Neural cell (in vitro differentiated cells): ENCODE measurements around the gene MBD6. TPM values are rescaled to one million over a fixed set of nuclear protein-coding genes. Genes with fewer than 3 reads are reported as not detected.

ENCODE experiments used
- H2AFZ ChIP-seq: fragments of 200-600, 300-800 bp; sonication (generic), shearing (Covaris generic); 2 replicates; pipeline ENCODE4 v1.6.0; 2014; ENCODE audit warnings: low read depth, mild to moderate bottlenecking, antibody characterized with exemption, low read length, moderate library complexity
- H3F3A ChIP-seq: fragments of 200-600 bp; shearing (Covaris generic); 2 replicates; pipeline ENCODE4 v1.6.1; 2016; ENCODE audit warnings: mild to moderate bottlenecking, moderate library complexity, mixed read lengths, antibody characterized with exemption, low read length; ENCODE audit not compliant: insufficient read depth, poor library complexity, severe bottlenecking
- H3K27ac ChIP-seq: fragments of 200-600, 300-800 bp; sonication (generic), shearing (Covaris generic); 2 replicates; pipeline ENCODE4 v1.5.1; 2014; ENCODE audit warnings: mild to moderate bottlenecking, low read length, moderate library complexity
- H3K27me3 ChIP-seq: fragments of 300-800, 200-600 bp; sonication (generic), shearing (Covaris generic); 2 replicates; pipeline ENCODE4 v1.6.0; 2014; ENCODE audit warnings: mild to moderate bottlenecking, low read depth, low read length, moderate library complexity; ENCODE audit not compliant: insufficient read depth
- H3K36me3 ChIP-seq: fragments of 300-800, 200-600 bp; sonication (generic), shearing (Covaris generic); 2 replicates; pipeline ENCODE4 v1.5.1; 2014; ENCODE audit warnings: mild to moderate bottlenecking, antibody characterized with exemption, low read length, moderate library complexity; ENCODE audit not compliant: insufficient read depth
- H3K4me2 ChIP-seq: fragments of 300-800, 200-600 bp; sonication (generic), shearing (Covaris generic); 2 replicates; pipeline ENCODE4 v1.6.0; 2014; ENCODE audit warnings: mild to moderate bottlenecking, low read length
- H3K4me3 ChIP-seq: fragments of 300-800, 200-600 bp; sonication (generic), shearing (Covaris generic); 2 replicates; pipeline ENCODE4 v1.5.1; 2014; ENCODE audit warnings: mild to moderate bottlenecking, low read length, moderate library complexity
- H3K79me2 ChIP-seq: fragments of 200-600 bp; shearing (Covaris generic); replicated peaks from 2 replicates; pipeline ENCODE4 v1.6.0; 2014; ENCODE audit warnings: mild to moderate bottlenecking, low read length, moderate library complexity; ENCODE audit not compliant: insufficient read depth
- H3K9ac ChIP-seq: fragments of 300-800, 200-600 bp; sonication (generic), shearing (Covaris generic); 2 replicates; pipeline ENCODE4 v1.6.1; 2016; ENCODE audit warnings: mild to moderate bottlenecking, low read length, mixed read lengths
- H3K9me2 ChIP-seq: fragments of 200-600 bp; shearing (Covaris generic); 2 replicates; pipeline ENCODE4 v1.6.1; 2016; ENCODE audit warnings: mild to moderate bottlenecking, low read length, mixed read lengths; ENCODE audit not compliant: insufficient read depth
- H3K9me3 ChIP-seq: fragments of 200-600, 300-800 bp; sonication (generic), shearing (Covaris generic); 2 replicates; pipeline ENCODE4 v1.6.1; 2016; ENCODE audit warnings: mild to moderate bottlenecking, mixed run types, low read length, moderate library complexity, mixed read lengths
- H4K20me1 ChIP-seq: fragments of 200-600 bp; shearing (Covaris generic); 2 replicates; pipeline ENCODE4 v1.6.1; 2016; ENCODE audit warnings: mild to moderate bottlenecking, mixed run types; ENCODE audit not compliant: insufficient read depth
- EP300 ChIP-seq: fragments of 450-650 bp; conservative IDR thresholded peaks from 2 replicates; pipeline ENCODE4 v1.6.1; 2014; ENCODE audit warnings: antibody characterized with exemption, mild to moderate bottlenecking, moderate library complexity; ENCODE audit not compliant: poor library complexity, severe bottlenecking
- EZH2 ChIP-seq: fragments of 200-600, 300-800 bp; shearing (Covaris generic), sonication (generic); IDR thresholded peaks from 2 replicates; pipeline ENCODE4 v1.6.1; 2014; ENCODE audit warnings: antibody characterized with exemption, low read length, borderline replicate concordance, mild to moderate bottlenecking; ENCODE audit not compliant: insufficient read depth, poor library complexity, severe bottlenecking
- MXI1 ChIP-seq: fragments of 450-650 bp; conservative IDR thresholded peaks from 2 replicates; pipeline ENCODE4 v1.6.1; 2014; ENCODE audit warnings: antibody characterized with exemption, mild to moderate bottlenecking; ENCODE audit not compliant: poor library complexity, severe bottlenecking
- POLR2AphosphoS5 ChIP-seq: IDR thresholded peaks from 2 replicates; pipeline ENCODE4 v1.6.1; 2012
- RAD21 ChIP-seq: fragments of 450-650 bp; conservative IDR thresholded peaks from 2 replicates; pipeline ENCODE4 v1.6.1; 2014; ENCODE audit warnings: antibody characterized with exemption, mild to moderate bottlenecking, moderate library complexity
- SMC3 ChIP-seq: fragments of 450-650 bp; conservative IDR thresholded peaks from 2 replicates; pipeline ENCODE4 v1.6.1; 2014; ENCODE audit warnings: antibody characterized with exemption, mild to moderate bottlenecking, moderate library complexity; ENCODE audit not compliant: poor library complexity
- TAF1 ChIP-seq: IDR thresholded peaks from 2 replicates; pipeline ENCODE4 v1.6.1; 2012; ENCODE audit warnings: low read depth
- polyA plus RNA-seq: library from polyadenylated mRNA; depleted of rRNA; stranded (reverse); fragments of >200 nt; gene quantifications from 2 replicates; pipeline ENCODE4 v1.2.3, GENCODE V29; 2014
- TF ChIP-seq, protein P1 (sequence below): IDR thresholded peaks from 2 replicates; pipeline ENCODE4 v1.6.1; 2012; ENCODE audit warnings: borderline replicate concordance
- TF ChIP-seq, protein P2 (sequence below): fragments of 450-650 bp; IDR thresholded peaks from 2 replicates; pipeline ENCODE4 v1.5.1; 2014; ENCODE audit warnings: antibody characterized with exemption, mild to moderate bottlenecking, moderate library complexity; ENCODE audit not compliant: poor library complexity, severe bottlenecking

The MBD6 gene
- polyA plus RNA-seq, 1 donor from 2014 or later: 2.1 TPM

DNA sequence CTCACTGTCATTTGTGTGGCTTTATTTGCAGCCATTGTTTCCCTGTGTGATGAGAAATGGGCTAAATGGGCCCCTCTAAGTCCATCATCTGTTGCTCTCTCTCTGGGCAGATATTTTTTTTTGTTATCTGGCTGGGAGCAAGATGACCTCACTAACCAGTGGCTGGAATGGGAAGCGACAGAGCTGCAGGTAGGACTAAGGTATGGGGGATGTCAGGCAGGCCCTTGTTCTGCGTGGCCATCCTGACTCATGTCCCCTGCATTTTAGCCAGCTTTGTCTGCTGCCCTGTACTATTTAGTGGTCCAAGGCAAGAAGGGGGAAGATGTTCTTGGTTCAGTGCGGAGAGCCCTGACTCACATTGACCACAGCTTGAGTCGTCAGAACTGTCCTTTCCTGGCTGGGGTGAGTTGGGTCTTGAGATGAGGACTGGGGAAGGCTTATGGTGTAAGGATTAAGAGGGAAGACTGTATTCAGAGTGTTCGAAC lies 33.4 kb upstream of the MBD6 start:
- peaks cover 4% of the 10 kb centered on the region for H3K36me3 ChIP-seq
- peak overlapping the region; percentile 80 for H3K9ac ChIP-seq
- no peaks in the 10 kb centered on the region for H3F3A ChIP-seq
- no peaks in the 10 kb centered on the region for H3K9me2 ChIP-seq
- peak overlapping the region; percentile 85 for H3K4me3 ChIP-seq
- H2AFZ ChIP-seq: no peak overlapping the region
- H3K27ac ChIP-seq: no peak overlapping the region
- TF ChIP-seq TAF1 (no peak), MXI1 (no peak), EP300 (no peak), EZH2 (no peak), RAD21 (no peak), POLR2AphosphoS5 (no peak), SMC3 (no peak)
- TF ChIP-seq, protein P1, sequence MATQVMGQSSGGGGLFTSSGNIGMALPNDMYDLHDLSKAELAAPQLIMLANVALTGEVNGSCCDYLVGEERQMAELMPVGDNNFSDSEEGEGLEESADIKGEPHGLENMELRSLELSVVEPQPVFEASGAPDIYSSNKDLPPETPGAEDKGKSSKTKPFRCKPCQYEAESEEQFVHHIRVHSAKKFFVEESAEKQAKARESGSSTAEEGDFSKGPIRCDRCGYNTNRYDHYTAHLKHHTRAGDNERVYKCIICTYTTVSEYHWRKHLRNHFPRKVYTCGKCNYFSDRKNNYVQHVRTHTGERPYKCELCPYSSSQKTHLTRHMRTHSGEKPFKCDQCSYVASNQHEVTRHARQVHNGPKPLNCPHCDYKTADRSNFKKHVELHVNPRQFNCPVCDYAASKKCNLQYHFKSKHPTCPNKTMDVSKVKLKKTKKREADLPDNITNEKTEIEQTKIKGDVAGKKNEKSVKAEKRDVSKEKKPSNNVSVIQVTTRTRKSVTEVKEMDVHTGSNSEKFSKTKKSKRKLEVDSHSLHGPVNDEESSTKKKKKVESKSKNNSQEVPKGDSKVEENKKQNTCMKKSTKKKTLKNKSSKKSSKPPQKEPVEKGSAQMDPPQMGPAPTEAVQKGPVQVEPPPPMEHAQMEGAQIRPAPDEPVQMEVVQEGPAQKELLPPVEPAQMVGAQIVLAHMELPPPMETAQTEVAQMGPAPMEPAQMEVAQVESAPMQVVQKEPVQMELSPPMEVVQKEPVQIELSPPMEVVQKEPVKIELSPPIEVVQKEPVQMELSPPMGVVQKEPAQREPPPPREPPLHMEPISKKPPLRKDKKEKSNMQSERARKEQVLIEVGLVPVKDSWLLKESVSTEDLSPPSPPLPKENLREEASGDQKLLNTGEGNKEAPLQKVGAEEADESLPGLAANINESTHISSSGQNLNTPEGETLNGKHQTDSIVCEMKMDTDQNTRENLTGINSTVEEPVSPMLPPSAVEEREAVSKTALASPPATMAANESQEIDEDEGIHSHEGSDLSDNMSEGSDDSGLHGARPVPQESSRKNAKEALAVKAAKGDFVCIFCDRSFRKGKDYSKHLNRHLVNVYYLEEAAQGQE: no peak
- TF ChIP-seq, protein P2, sequence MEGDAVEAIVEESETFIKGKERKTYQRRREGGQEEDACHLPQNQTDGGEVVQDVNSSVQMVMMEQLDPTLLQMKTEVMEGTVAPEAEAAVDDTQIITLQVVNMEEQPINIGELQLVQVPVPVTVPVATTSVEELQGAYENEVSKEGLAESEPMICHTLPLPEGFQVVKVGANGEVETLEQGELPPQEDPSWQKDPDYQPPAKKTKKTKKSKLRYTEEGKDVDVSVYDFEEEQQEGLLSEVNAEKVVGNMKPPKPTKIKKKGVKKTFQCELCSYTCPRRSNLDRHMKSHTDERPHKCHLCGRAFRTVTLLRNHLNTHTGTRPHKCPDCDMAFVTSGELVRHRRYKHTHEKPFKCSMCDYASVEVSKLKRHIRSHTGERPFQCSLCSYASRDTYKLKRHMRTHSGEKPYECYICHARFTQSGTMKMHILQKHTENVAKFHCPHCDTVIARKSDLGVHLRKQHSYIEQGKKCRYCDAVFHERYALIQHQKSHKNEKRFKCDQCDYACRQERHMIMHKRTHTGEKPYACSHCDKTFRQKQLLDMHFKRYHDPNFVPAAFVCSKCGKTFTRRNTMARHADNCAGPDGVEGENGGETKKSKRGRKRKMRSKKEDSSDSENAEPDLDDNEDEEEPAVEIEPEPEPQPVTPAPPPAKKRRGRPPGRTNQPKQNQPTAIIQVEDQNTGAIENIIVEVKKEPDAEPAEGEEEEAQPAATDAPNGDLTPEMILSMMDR: no peak
- H3K9me3 ChIP-seq: no peaks in the 10 kb centered on the region
- H3K79me2 ChIP-seq: peaks cover 15% of the 10 kb centered on the region
- no peaks in the 10 kb centered on the region for H4K20me1 ChIP-seq
- peak overlapping the region; percentile 99 for H3K4me2 ChIP-seq
- H3K27me3 ChIP-seq: no peaks in the 10 kb centered on the region

DNA sequence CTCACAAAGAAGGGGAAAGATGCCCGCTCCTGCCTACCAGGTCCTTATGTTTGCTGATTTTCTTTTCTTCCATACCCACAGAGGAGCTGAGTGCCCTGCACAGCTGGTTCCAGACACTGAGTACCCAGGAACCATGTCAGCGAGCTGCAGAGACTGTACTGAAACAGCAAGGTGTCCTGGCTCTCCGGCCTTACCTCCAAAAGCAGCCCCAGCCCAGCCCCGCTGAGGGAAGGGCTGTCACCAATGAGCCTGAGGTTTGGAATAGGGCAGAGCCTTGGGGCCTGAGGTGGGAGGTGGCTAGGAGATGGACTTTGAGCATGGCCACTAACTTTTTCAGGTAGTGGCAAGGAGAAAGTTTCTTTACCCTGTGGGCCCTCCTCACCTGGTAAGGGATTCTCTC lies 32.5 kb upstream of the MBD6 start:
- no peaks in the 10 kb centered on the region for H3K27me3 ChIP-seq
- H4K20me1 ChIP-seq: no peaks in the 10 kb centered on the region
- no peak overlapping the region for H3K4me2 ChIP-seq
- no peaks in the 10 kb centered on the region for H3F3A ChIP-seq
- H3K9me2 ChIP-seq: no peaks in the 10 kb centered on the region
- H3K27ac ChIP-seq: no peak overlapping the region
- peaks cover 4% of the 10 kb centered on the region for H3K36me3 ChIP-seq
- no peaks in the 10 kb centered on the region for H3K9me3 ChIP-seq
- H3K4me3 ChIP-seq: no peak overlapping the region
- H3K79me2 ChIP-seq: peaks cover 15% of the 10 kb centered on the region
- no peak overlapping the region for H3K9ac ChIP-seq
- no peak for TF ChIP-seq POLR2AphosphoS5
- no peak for TF ChIP-seq RAD21
- no peak for TF ChIP-seq EP300
- TF ChIP-seq EZH2: no peak
- TF ChIP-seq, protein P1: no peak
- no peak for TF ChIP-seq SMC3
- no peak for TF ChIP-seq MXI1
- TF ChIP-seq, protein P2: no peak
- no peak for TF ChIP-seq TAF1
- no peak overlapping the region for H2AFZ ChIP-seq
